Urinary bladder (tissue), 4 donors: ENCODE results near the gene OAT. TPM values are rescaled to one million over a fixed set of nuclear protein-coding genes. Genes with fewer than 3 reads are reported as not detected.

ENCODE experiments used
- DNase-seq: peaks from one replicate; pipeline ENCODE4 v3.0.0-alpha.2; 2015; ENCODE audit errors: extremely low spot score
- H3K27ac ChIP-seq: one replicate; pipeline ENCODE4 v1.5.1; 2013; ENCODE audit warnings: low read depth, mild to moderate bottlenecking, moderate library complexity
- H3K36me3 ChIP-seq: one replicate; pipeline ENCODE4 v1.6.1; 2013; ENCODE audit warnings: mild to moderate bottlenecking, moderate library complexity; ENCODE audit not compliant: insufficient read depth
- H3K4me1 ChIP-seq: one replicate; pipeline ENCODE4 v1.6.1; 2013; ENCODE audit warnings: mild to moderate bottlenecking, moderate library complexity; ENCODE audit not compliant: insufficient read depth
- H3K4me3 ChIP-seq: one replicate; pipeline ENCODE4 v1.5.1; 2013; ENCODE audit warnings: low read depth, low read length
- WGBS: extraction: QIAGEN DNeasy Blood & Tissue Kit; methylation state at CpG from one replicate; pipeline ENCODE4 v1.1.7; 2013; 5-methylcytosine and 5-hydroxymethylcytosine counted together
- polyA plus RNA-seq: library from polyadenylated mRNA; stranded (reverse); fragments of 200-250 nt; gene quantifications from one replicate; pipeline ENCODE4 v1.2.3, GENCODE V29; 2013
- total RNA-seq: library from RNA; depleted of rRNA; stranded (reverse); fragments of >200 nt; gene quantifications from one replicate; pipeline ENCODE4 v1.2.3, GENCODE V29; 2014
- donor health status: healthy with polysubstance abuse.
- donor health status: healthy.

The OAT gene
- total and polyA plus RNA-seq, 2 donors = 95.5 to 183 TPM

DNA sequence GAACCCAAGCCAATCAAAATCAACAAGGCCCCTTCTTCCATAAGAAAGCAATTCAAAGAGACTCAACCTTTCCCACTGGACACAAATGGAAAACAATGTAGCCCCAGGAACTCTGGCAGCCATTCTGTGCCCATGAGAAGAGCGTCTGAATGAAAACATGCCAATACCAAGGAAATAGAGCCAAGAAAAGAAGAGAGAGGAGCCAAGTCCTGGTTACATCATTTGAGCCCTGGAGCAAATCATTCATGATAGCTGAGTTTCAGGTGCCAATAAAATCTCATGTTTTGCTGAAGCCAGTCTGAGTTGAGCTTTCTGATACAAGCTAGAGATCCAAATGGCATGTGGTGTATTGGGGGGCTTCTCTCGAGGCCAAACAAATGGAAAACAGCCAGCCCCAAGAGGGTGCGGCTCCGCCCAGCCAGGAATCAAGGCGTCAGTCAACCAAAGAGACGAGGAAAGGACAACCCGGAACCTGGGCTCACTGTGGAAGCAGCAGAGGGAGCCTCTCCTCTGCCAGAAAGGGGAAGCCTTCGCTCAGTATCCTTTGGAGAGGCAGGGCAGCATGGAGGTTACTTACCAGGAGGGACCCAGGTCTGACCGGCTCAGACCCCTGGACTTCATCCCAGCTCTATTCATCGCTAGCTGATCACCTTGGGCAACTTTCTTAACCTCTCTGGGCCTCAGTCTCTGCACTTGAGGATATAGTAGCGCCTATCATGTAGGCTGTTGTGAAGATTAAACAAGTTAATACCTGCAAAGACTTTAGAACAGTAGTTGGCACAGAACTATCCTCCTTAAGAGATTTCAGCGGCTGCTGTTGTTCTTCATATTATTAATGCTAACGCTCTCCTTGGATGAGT, 61.8 kb downstream of the OAT start:
- H3K4me3 ChIP-seq = no peak overlapping the region
- no peak overlapping the region for H3K27ac ChIP-seq
- H3K36me3 ChIP-seq = no peaks in the 10 kb centered on the region
- no peaks in the 10 kb centered on the region for H3K4me1 ChIP-seq
- no peak for DNase-seq
- WGBS = 85% methylated on average over 13 of the region's 13 CpGs

DNA sequence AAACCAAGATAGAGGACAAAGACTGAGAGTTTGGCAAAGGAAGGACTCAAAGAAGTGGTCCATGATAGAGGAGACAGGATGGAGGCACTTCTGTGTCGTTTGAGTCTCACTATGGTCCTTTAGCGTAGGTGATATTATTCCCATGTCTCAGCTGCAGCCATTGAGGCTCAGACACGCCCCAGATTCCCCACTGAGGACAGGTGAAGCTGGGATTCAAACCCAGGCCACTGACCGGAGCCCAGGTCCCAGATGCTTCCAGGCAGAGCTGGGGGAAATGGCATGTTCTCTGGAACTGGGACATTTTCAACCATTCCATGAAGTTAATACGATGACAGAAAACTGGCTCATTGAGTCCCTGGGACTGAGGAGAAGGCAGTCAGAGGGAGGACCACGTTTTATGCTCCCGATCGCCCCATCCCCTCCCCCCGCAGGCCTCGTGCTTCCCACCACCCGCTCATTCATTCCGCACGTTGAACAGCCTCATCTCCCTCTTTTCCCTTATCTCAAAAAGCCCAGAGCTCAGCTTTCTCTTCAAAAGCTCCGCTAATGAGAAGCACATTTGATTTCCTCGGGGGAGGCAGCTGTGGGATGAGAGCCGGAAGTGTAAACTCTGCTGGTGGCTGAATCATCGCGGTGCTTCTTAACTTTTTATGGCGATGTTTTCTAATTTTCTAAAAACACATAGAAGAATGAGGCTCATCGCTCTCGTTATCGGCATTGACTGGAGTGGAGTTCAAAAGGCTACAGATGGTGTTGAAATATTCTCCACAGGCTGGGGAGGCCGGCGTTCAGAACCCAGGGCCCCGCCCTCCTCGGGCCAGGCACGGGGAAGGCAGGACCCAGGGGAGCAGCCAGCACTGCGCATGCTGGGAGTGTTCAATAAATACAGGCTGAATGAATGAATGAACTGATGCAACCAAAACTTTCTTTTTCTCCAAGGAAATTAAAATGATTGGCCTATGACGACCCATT, 64.0 kb downstream of the OAT start:
- no peaks in the 10 kb centered on the region for H3K4me1 ChIP-seq
- DNase-seq = peak; percentile 54
- no peak overlapping the region for H3K27ac ChIP-seq
- WGBS = 23% methylated on average over 29 of the region's 29 CpGs
- H3K36me3 ChIP-seq = no peaks in the 10 kb centered on the region
- peak overlapping the region; percentile 42 for H3K4me3 ChIP-seq

DNA sequence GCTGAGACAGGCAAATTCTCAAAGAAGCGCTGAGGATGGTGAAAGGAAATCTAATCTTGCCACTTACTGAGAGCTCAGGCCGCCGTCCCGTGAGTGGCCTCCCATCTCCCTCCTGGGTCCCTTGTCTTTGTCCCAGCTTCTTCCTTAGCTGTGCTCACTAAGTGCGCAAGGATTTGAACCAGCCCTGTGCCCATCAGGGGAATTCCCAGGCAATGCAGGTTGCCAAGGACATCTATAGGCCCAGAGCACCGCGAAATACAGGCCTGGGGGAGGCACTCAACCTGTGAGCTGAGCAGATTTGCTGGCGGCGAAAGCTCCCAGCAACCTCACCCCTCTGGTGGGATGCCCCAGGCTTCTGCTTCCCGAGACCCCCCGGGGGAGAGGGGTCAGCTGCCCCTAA, 64.8 kb downstream of the OAT start:
- no peak for DNase-seq
- H3K36me3 ChIP-seq = no peaks in the 10 kb centered on the region
- 92% methylated on average over 11 of the region's 11 CpGs for WGBS
- no peak overlapping the region for H3K27ac ChIP-seq
- H3K4me1 ChIP-seq = no peaks in the 10 kb centered on the region
- H3K4me3 ChIP-seq = no peak overlapping the region

DNA sequence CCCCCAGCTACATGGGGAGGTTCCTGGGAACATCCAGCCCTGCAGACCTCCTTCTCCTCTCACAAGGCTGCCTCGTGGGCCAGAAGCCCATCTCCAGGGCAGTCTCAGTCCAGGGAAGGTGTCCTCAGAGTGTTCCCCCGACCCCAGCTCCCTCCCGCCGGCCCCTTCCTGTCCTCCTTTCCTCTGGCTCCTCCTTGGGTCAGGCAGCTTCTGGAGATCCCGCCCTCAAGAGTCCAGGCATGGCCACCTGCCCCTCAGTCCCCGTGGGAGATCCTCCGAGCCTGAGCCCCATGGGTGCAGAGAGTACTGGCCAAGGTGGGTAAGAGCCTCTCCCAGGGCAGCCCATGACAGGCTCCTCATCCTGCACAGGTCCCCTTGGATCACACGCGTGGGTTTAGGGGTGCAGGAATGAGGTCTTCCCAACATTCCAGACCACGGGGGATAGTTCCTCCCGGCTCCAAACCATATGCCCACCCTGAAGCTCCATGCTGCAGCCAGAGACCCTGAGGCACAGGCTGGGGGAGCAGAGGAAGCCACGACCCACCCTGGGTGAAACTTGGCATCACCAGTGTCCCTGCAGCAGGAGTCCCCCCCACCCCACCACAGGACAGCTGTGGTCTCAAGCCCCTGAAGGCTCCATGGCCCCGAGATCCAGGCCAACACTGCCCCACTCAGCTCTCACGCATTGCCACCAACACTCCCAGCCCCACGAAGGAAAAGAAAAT, 65.5 kb downstream of the OAT start:
- Histone ChIP-seq H3K36me3 (no peaks in the 10 kb centered on the region), H3K4me3 (no peak overlapping the region), H3K27ac (no peak overlapping the region), H3K4me1 (no peaks in the 10 kb centered on the region)
- no peak for DNase-seq
- 88% methylated on average over 15 of the region's 15 CpGs for WGBS

DNA sequence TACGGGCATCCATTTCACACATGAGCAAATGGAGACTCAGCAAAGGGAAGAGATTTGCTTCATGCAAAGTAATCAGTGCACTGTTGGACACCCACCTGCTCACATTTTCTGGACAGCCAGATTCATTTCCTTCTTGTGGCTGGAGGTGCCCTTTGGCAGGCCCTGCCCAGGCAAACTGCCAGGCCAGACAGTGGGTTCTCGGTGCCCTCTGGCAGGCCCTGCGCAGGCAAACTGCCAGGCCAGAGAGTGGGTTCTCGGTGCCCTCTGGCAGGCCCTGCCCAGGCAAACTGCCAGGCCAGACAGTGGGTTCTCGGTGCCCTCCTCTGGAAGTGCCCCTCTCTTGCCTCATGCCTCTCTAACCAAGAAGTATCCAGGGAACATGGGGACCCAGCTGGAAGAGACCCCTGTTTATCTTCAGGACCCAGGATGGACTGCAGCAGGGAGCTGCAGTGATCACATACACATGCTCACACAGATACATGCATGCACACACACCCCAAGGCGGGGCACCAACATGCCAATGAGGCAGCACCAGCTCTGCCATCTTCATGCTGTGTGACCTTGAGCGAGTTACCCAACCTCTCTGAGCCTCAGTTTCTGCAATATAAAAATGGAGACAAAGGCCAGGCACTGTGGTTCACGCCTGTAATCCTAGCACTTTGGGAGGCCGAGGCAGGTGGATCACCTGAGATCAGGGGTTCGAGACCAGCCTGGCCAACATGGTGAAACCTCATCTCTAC, 67.1 kb downstream of the OAT start:
- WGBS = 85% methylated on average over 10 of the region's 10 CpGs
- no peaks in the 10 kb centered on the region for H3K4me1 ChIP-seq
- no peaks in the 10 kb centered on the region for H3K36me3 ChIP-seq
- no peak overlapping the region for H3K4me3 ChIP-seq
- no peak for DNase-seq
- no peak overlapping the region for H3K27ac ChIP-seq

DNA sequence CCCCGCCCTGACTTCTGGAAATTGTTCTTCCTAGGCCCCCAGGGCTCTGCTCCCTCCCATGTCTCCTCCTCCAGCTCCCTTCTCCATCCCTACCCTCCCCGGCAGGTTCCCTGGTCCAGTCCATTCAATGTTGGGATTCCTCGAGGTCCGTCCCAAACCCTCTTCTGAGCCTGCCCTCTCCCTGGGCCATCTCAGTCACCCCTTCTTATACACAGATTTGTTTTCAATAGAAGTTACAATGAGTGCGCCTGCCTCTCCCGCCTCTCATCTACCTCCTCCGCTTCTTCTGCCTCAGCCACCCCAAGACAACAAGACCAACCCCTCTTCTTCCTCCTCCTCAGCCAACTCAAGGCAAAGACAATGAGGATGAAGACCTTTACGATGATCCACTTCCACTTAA, 67.9 kb downstream of the OAT start:
- DNase-seq = no peak
- Histone ChIP-seq H3K27ac (no peak overlapping the region), H3K36me3 (no peaks in the 10 kb centered on the region), H3K4me1 (no peaks in the 10 kb centered on the region), H3K4me3 (no peak overlapping the region)
- WGBS = 92% methylated on average over 8 of the region's 8 CpGs

DNA sequence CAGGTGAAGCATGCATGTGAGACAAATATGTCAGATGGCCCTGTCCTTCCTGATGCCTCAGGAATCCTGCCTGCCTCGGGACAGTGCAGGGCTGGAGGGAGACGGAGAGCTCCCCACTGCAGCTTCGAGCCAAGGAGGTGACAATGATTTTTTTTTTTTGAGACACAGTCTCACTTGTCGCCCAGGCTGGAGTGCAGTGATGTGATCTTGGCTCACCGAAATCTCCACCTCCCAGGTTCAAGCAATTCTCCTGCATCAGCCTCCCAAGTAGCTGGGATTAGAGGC, 68.8 kb downstream of the OAT start:
- Histone ChIP-seq H3K36me3 (no peaks in the 10 kb centered on the region), H3K4me1 (no peaks in the 10 kb centered on the region), H3K27ac (no peak overlapping the region), H3K4me3 (no peak overlapping the region)
- DNase-seq = no peak
- 82% methylated on average over 5 of the region's 5 CpGs for WGBS

DNA sequence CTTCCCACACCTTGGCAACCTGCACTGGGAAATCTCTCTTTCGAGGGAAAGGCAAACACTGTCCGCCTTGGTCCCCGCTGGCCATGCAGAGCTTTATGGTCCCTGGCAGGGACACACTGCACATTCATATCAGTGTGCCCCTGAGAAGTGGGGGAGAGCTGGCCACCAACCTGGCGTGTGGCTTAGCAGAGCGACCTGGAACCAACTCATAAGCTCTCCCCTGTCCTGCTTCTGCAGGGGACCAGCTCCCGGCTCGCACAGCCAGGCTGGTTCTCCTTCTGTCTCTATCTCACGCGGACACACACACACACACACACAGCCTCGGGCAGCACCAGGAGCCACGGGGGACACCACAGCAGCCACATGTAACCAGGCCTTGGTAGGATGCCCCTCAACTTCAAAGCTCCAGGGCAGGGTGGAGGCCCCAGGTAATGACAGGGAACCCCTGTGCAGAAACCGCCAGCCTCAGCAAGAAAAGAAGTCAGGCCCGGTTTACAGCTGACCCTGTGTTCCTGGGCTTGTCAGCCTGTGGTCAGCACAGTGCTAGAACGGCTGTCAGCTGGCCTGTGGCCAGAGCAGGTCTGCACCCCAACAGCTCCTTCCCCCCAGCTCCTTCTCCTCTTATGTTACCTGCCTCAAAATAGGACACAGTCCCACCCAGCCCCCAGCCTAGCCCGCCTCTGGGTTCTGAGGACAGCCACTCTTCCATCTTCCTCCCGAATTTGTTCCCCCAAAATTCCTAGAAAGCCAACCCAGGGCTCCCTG, 69.3 kb downstream of the OAT start:
- no peak for DNase-seq
- no peak overlapping the region for H3K4me3 ChIP-seq
- no peaks in the 10 kb centered on the region for H3K4me1 ChIP-seq
- no peak overlapping the region for H3K27ac ChIP-seq
- 82% methylated on average over 16 of the region's 16 CpGs for WGBS
- no peaks in the 10 kb centered on the region for H3K36me3 ChIP-seq

DNA sequence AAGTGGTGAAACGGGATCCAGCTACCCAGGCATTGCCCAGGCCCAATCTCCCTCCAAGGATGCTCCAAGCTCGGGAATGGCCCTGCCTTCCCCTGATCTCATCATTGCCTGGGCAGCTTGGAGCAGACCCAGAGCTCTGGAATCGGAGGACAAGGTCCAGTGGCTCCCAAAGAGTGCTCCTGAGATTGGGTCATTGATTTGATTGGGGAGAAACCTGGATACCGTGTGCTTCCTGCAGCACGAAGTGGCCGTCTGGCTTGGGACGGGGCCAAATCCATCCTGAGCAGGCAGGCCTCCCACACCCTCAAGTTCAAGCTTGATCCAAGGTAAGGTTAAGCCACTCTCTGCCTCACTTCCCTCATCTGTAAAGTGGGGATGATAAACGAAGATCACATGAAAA, 69.9 kb downstream of the OAT start:
- Histone ChIP-seq H3K4me1 (no peaks in the 10 kb centered on the region), H3K4me3 (no peak overlapping the region), H3K36me3 (no peaks in the 10 kb centered on the region), H3K27ac (no peak overlapping the region)
- DNase-seq = no peak
- 81% methylated on average over 8 of the region's 8 CpGs for WGBS

DNA sequence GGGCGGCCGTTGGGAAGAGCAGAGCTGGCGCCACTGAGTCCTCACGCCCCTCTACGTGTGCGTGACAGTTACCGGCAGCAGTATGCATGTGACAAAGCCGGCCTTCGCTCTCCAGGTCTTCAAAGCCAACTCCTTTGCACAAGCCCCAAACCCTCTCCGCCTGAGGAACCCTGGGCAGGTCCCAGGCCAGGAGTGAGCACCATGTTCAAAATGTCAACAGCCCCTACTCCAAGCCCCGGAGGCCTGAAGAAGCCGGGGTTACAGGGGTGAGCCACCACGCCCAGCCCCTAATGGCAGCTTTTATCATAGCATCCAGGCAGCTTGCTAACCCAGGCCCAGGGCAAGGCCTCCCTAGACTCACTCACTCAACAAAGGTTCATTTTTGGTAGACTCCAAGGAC, 70.8 kb downstream of the OAT start:
- 90% methylated on average over 13 of the region's 13 CpGs for WGBS
- no peak for DNase-seq
- H3K4me1 ChIP-seq = no peaks in the 10 kb centered on the region

More for the DNA sequence above, 70.8 kb downstream of the OAT start:
- Histone ChIP-seq H3K27ac (no peak overlapping the region), H3K36me3 (no peaks in the 10 kb centered on the region), H3K4me3 (no peak overlapping the region)
